Endothelial cell of umbilical vein (primary cell): ENCODE measurements around the gene SCLY. TPM values are rescaled to one million over a fixed set of nuclear protein-coding genes. Genes with fewer than 3 reads are reported as not detected.

ENCODE experiments used
- BruUV-seq: library from RNA; stranded (reverse); fragments of 400-500 nt; replicated peaks from 2 replicates; lab custom pipeline; 2021; lab: Mats Ljungman, UMichigan
- CTCF ChIA-PET: fragments of 300-600, 350-600 bp; sonication (Branson Sonifier 250); formaldehyde crosslinking; loops from one replicate; lab custom pipeline; 2021; ENCODE audit warnings: antibody characterized with exemption, inconsistent platforms; lab: Charles Lee
- POLR2A ChIA-PET: fragments of 300-600, 350-600 bp; sonication (Branson Sonifier 250); formaldehyde crosslinking; loops from one replicate; lab custom pipeline; 2021; ENCODE audit warnings: antibody characterized with exemption, inconsistent platforms; lab: Charles Lee
- DNase-seq: peaks from one replicate; pipeline ENCODE4 v3.0.0-alpha.2; 2011; ENCODE audit warnings: low read depth, low spot score
- FAIRE-seq: peaks from 2 replicates; lab custom pipeline; 2011; peaks lifted over from hg19 to GRCh38; lab: Jason Lieb, UNC
- H2AFZ ChIP-seq: 2 replicates; pipeline ENCODE4 v1.6.0; 2012; ENCODE audit warnings: low read depth, low read length, control low read depth, inconsistent platforms
- H3K27ac ChIP-seq: 2 replicates; pipeline ENCODE4 v1.5.1; 2011; ENCODE audit warnings: low read depth, mild to moderate bottlenecking, control low read depth, low read length, moderate library complexity; ENCODE audit not compliant: insufficient read depth
- H3K27me3 ChIP-seq, 2 experiments: 2 replicates each; pipeline versions ENCODE4 v1.6.0 to v1.6.1; 2011; ENCODE audit warnings: low read length in 2 of 2, mixed read lengths in 1 of 2; ENCODE audit not compliant: control insufficient read depth in 2 of 2, insufficient read depth in 2 of 2
- H3K36me3 ChIP-seq, 2 experiments: 2 replicates in 1 of 2; 3 replicates in 1 of 2; pipeline ENCODE4 v1.5.1; 2011; ENCODE audit warnings: low read length in 2 of 2, mild to moderate bottlenecking in 1 of 2, moderate library complexity in 1 of 2; ENCODE audit not compliant: control insufficient read depth in 2 of 2, insufficient read depth in 2 of 2; ENCODE audit errors: extremely low read depth in 1 of 2
- H3K4me1 ChIP-seq: 3 replicates; pipeline ENCODE4 v1.5.1; 2011; ENCODE audit warnings: mild to moderate bottlenecking, low read length; ENCODE audit not compliant: control insufficient read depth, insufficient read depth; ENCODE audit errors: extremely low read depth
- H3K4me2 ChIP-seq: 2 replicates; pipeline ENCODE4 v1.6.1; 2011; ENCODE audit warnings: low read length, control low read depth, mixed read lengths; ENCODE audit not compliant: insufficient read depth
- H3K4me3 ChIP-seq, 3 experiments: fragments of 200-600 bp in 1 of 3; sonication (generic), shearing (Covaris generic) in 1 of 3; replicated peaks in 1 of 3; 2 replicates each; pipeline ENCODE4 v1.5.1; 2011 to 2016; ENCODE audit warnings: control low read depth in 3 of 3, low read length in 3 of 3, mild to moderate bottlenecking in 2 of 3, inconsistent platforms in 1 of 3, low read depth in 1 of 3, moderate library complexity in 1 of 3; ENCODE audit not compliant: insufficient read depth in 1 of 3
- H3K79me2 ChIP-seq: 2 replicates; pipeline ENCODE4 v1.6.0; 2012; ENCODE audit warnings: low read length, inconsistent platforms; ENCODE audit not compliant: control insufficient read depth, insufficient read depth
- H3K9ac ChIP-seq: replicated peaks from 2 replicates; pipeline ENCODE3; 2011; ENCODE audit warnings: low read length, control low read depth; ENCODE audit not compliant: insufficient read depth; ENCODE audit errors: extremely low read depth
- H3K9me1 ChIP-seq: replicated peaks from 3 replicates; pipeline ENCODE4 v1.6.0; 2011; ENCODE audit warnings: mild to moderate bottlenecking, low read length; ENCODE audit not compliant: control insufficient read depth, insufficient read depth; ENCODE audit errors: extremely low read depth
- H3K9me3 ChIP-seq: replicated peaks from 2 replicates; pipeline ENCODE4 v1.5.1; 2012; ENCODE audit warnings: low read length, inconsistent platforms; ENCODE audit not compliant: control insufficient read depth, insufficient read depth
- H4K20me1 ChIP-seq: replicated peaks from 2 replicates; pipeline ENCODE3; 2011; ENCODE audit warnings: mild to moderate bottlenecking, low read length; ENCODE audit not compliant: control insufficient read depth, insufficient read depth; ENCODE audit errors: extremely low read depth
- GATA2 ChIP-seq: IDR thresholded peaks from 2 replicates; pipeline ENCODE4 v1.7.0; 2011; ENCODE audit warnings: low read depth, mild to moderate bottlenecking, moderate library complexity, mixed read lengths, low read length; ENCODE audit not compliant: insufficient read length, insufficient read depth
- JUN ChIP-seq: IDR thresholded peaks from 2 replicates; pipeline ENCODE4 v1.6.1; 2011; ENCODE audit warnings: borderline replicate concordance, low read depth; ENCODE audit not compliant: insufficient read length, insufficient read depth
- MYC ChIP-seq: IDR thresholded peaks from one replicate; pipeline ENCODE4 v1.6.1; 2011; ENCODE audit warnings: mild to moderate bottlenecking, low read depth, low read length
- POLR2A ChIP-seq: IDR thresholded peaks from 2 replicates; pipeline ENCODE4 v1.6.1; 2012; ENCODE audit warnings: low read depth, mild to moderate bottlenecking, control low read depth, low read length
- dilution Hi-C: fragments of 300-500 bp; cut with MboI; formaldehyde crosslinking; loops from one replicate; pipeline ENCODE4 v1.15.0; 2019; ENCODE audit warnings: low sequenced_read_pairs; ENCODE audit not compliant: extremely low pct_ligation_motif_present
- intact Hi-C: fragments of 100-400 bp; cut with micrococcal nuclease; formaldehyde crosslinking; loops from one replicate; pipeline ENCODE4 v1.10.0; 2022
- polyA plus RNA-seq, 4 experiments: library from polyadenylated mRNA; depleted of rRNA in 3 of 4; stranded (reverse) in 3 of 4; unstranded in 1 of 4; fragments of >200 nt; gene quantifications; 2 replicates each; pipeline versions ENCODE4 v1.2.1 to v1.2.3, GENCODE V29; 2011 to 2012; ENCODE audit warnings: missing spikeins in 1 of 4
- total RNA-seq: library from RNA; stranded (reverse); gene quantifications from 2 replicates; pipeline ENCODE4 v1.2.3, GENCODE V29; 2021
- TF ChIP-seq, protein P1 (sequence below): IDR thresholded peaks from 2 replicates; pipeline ENCODE4 v1.6.1; 2011; ENCODE audit not compliant: insufficient read depth, insufficient read length

The SCLY gene
- total and polyA plus RNA-seq, 2 donors (not counting 3 experiments of a cell fraction or from before 2014, with no cell fraction given), result 22.6 to 32.7 TPM

DNA sequence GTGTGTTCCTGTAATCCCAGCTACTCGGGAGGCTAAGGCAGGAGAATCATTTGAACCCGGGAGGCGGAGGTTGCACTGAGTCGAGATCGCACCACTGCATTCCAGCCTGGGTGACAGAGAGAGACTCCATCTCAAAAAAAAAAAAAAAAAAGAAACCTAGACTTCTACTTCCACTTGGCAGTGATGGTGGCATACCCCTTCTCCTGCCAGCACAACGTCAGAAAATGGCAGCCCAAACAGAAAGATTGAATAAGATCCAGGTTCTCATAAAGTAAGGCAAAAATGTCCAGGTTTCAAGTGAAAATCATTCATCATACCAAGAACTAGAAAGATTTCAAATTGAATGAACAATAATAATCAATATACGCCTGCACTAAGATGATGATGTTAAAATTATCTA is 24.0 kb downstream of the SCLY start:
- ChIA-PET CTCF (no interaction called here), POLR2A (no interaction called here)
- H3K79me2 ChIP-seq, result no peaks in the 10 kb centered on the region
- no peak overlapping the region for H3K9ac ChIP-seq
- H2AFZ ChIP-seq, result no peak overlapping the region
- H3K27ac ChIP-seq, result no peak overlapping the region
- H3K9me3 ChIP-seq, result no peaks in the 10 kb centered on the region
- intact Hi-C loops, result no loop called here
- H3K27me3 ChIP-seq, result no peaks in the 10 kb centered on the region
- TF ChIP-seq JUN (no peak), GATA2 (no peak), MYC (no peak), POLR2A (no peak)
- TF ChIP-seq, protein P1, sequence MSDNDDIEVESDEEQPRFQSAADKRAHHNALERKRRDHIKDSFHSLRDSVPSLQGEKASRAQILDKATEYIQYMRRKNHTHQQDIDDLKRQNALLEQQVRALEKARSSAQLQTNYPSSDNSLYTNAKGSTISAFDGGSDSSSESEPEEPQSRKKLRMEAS, result no peak
- no peaks in the 10 kb centered on the region for H4K20me1 ChIP-seq
- no peak overlapping the region for H3K4me3 ChIP-seq
- FAIRE-seq, result no peak
- no peaks in the 10 kb centered on the region for H3K9me1 ChIP-seq
- DNase-seq, result no peak
- H3K36me3 ChIP-seq, result peaks cover 0 to 18% of the 10 kb centered on the region in 2 experiments
- no peak overlapping the region for H3K4me2 ChIP-seq
- no TSS peak for BruUV-seq
- no peaks in the 10 kb centered on the region for H3K4me1 ChIP-seq
- dilution Hi-C loops, result no loop called here

DNA sequence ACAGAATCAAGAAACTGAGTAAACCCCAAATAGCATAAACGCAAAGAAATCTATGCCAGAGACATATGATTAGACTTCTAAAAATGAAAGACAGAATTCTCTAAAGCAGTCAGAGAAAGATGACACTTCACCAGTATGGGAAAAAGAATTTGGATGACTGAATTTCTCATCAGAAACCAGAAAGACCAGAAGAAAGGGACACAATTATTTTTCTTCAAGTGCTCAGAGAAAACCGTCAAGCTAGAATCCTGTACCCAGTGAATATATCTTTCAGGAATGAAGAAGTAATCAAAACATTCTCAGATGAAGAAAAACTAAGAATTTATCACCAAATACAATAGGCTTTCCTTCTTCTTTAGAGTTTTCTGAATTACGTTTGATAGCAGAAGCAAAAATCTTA is 25.1 kb downstream of the SCLY start:
- Histone ChIP-seq H3K9me1 (no peaks in the 10 kb centered on the region), H3K4me1 (no peaks in the 10 kb centered on the region), H3K79me2 (no peaks in the 10 kb centered on the region), H3K4me2 (no peak overlapping the region), H3K9ac (no peak overlapping the region), H2AFZ (no peak overlapping the region), H3K27ac (no peak overlapping the region), H3K4me3 (no peak overlapping the region), H3K36me3 (peaks cover 0 to 18% of the 10 kb centered on the region in 2 experiments), H3K27me3 (no peaks in the 10 kb centered on the region), H3K9me3 (no peaks in the 10 kb centered on the region), H4K20me1 (no peaks in the 10 kb centered on the region)
- intact Hi-C loops, result no loop called here
- BruUV-seq, result no TSS peak
- no peak for FAIRE-seq
- DNase-seq, result no peak
- ChIA-PET CTCF (no interaction called here), POLR2A (no interaction called here)
- dilution Hi-C loops, result no loop called here
- no peak for TF ChIP-seq MYC
- no peak for TF ChIP-seq GATA2
- no peak for TF ChIP-seq JUN
- TF ChIP-seq, protein P1, result no peak
